GM23338 (cell line): ENCODE results near the gene SLC25A11. TPM values are rescaled to one million over a fixed set of nuclear protein-coding genes. Genes with fewer than 3 reads are reported as not detected.

ENCODE experiments used
- ATAC-seq: fragments of 200-7000 bp; cut with Tn5 transposase; 3 replicates; pipeline ENCODE4 v1.9.1; 2020
- DNase-seq: peaks from one replicate; pipeline ENCODE4 v3.0.0-alpha.2; 2015; ENCODE audit warnings: low spot score
- H2AFZ ChIP-seq: fragments of 200-600 bp; sonication (generic); 2 replicates; pipeline ENCODE4 v1.8.0; 2016; ENCODE audit warnings: antibody characterized with exemption, mild to moderate bottlenecking, moderate library complexity
- H3F3A ChIP-seq: fragments of 200-600 bp; sonication (generic); replicated peaks from 2 replicates; pipeline ENCODE4 v1.8.0; 2017; ENCODE audit warnings: antibody characterized with exemption, mixed run types, low read depth
- H3K27ac ChIP-seq: fragments of 200-600 bp; sonication (generic); 2 replicates; pipeline ENCODE4 v1.6.1; 2016; ENCODE audit warnings: low read depth
- H3K27me3 ChIP-seq: fragments of 200-600 bp; sonication (generic); 2 replicates; pipeline ENCODE4 v1.8.0; 2016; ENCODE audit warnings: mild to moderate bottlenecking, mixed run types, moderate library complexity; ENCODE audit not compliant: insufficient read depth
- H3K36me3 ChIP-seq: fragments of 200-600 bp; sonication (generic); 2 replicates; pipeline ENCODE4 v1.8.0; 2016; ENCODE audit warnings: mild to moderate bottlenecking; ENCODE audit not compliant: insufficient read depth
- H3K4me1 ChIP-seq: fragments of 200-600 bp; sonication (generic); 2 replicates; pipeline ENCODE4 v1.8.0; 2016; ENCODE audit warnings: mild to moderate bottlenecking, moderate library complexity; ENCODE audit not compliant: insufficient read depth
- H3K4me2 ChIP-seq: fragments of 200-600 bp; sonication (generic); 2 replicates; pipeline ENCODE4 v1.7.1; 2017; ENCODE audit warnings: mixed run types
- H3K4me3 ChIP-seq: fragments of 200-600 bp; sonication (generic); 2 replicates; pipeline ENCODE4 v1.6.1; 2016; ENCODE audit warnings: mixed run types
- H3K79me2 ChIP-seq: fragments of 200-600 bp; sonication (generic); replicated peaks from 2 replicates; pipeline ENCODE4 v1.8.0; 2017; ENCODE audit warnings: mild to moderate bottlenecking; ENCODE audit not compliant: insufficient read depth
- H3K9me2 ChIP-seq: fragments of 200-600 bp; sonication (generic); 2 replicates; pipeline ENCODE4 v1.8.0; 2017; ENCODE audit not compliant: insufficient read depth
- H4K20me1 ChIP-seq: fragments of 200-600 bp; sonication (generic); replicated peaks from 2 replicates; pipeline ENCODE4 v1.8.0; 2017; ENCODE audit warnings: mild to moderate bottlenecking; ENCODE audit not compliant: insufficient read depth
- H3K27ac Mint-ChIP-seq: 2 replicates; pipeline ENCODE4 v1.8.0; 2020; ENCODE audit warnings: inconsistent platforms, mild to moderate bottlenecking, moderate library complexity, mixed read lengths
- H3K27me3 Mint-ChIP-seq: 3 replicates; pipeline ENCODE4 v1.8.0; 2022; ENCODE audit warnings: low read depth, mild to moderate bottlenecking, moderate library complexity, mixed read lengths, inconsistent platforms; ENCODE audit not compliant: insufficient read depth, poor library complexity
- H3K36me3 Mint-ChIP-seq: 3 replicates; pipeline ENCODE4 v1.8.0; 2021; ENCODE audit warnings: low read depth, mild to moderate bottlenecking, inconsistent platforms, moderate library complexity, mixed read lengths
- H3K4me1 Mint-ChIP-seq: 3 replicates; pipeline ENCODE4 v1.8.0; 2020; ENCODE audit warnings: mild to moderate bottlenecking, inconsistent platforms, mixed read lengths
- H3K4me3 Mint-ChIP-seq: 3 replicates; pipeline ENCODE4 v1.8.0; 2021; ENCODE audit warnings: moderate library complexity, mild to moderate bottlenecking, inconsistent platforms, mixed read lengths
- H3K9me3 Mint-ChIP-seq: 3 replicates; pipeline ENCODE4 v1.8.0; 2020; ENCODE audit warnings: moderate library complexity, mild to moderate bottlenecking, inconsistent platforms, mixed read lengths
- EZH2 ChIP-seq: fragments of 200-600 bp; sonication (generic); IDR thresholded peaks from one replicate; pipeline ENCODE4 v1.8.0; 2017; ENCODE audit warnings: antibody characterized with exemption, mild to moderate bottlenecking, low read depth; ENCODE audit not compliant: unreplicated experiment
- JUNB ChIP-seq: IDR thresholded peaks from one replicate; pipeline ENCODE4 v1.6.1; 2016; ENCODE audit warnings: antibody characterized with exemption; ENCODE audit not compliant: unreplicated experiment
- POLR2AphosphoS5 ChIP-seq: IDR thresholded peaks from 2 replicates; pipeline ENCODE4 v1.6.1; 2016; ENCODE audit warnings: antibody characterized with exemption, low read depth
- REST ChIP-seq: IDR thresholded peaks from one replicate; pipeline ENCODE4 v1.6.1; 2018; ENCODE audit warnings: antibody characterized with exemption; ENCODE audit not compliant: unreplicated experiment
- STAT1 ChIP-seq: IDR thresholded peaks from one replicate; pipeline ENCODE4 v1.6.1; 2016; ENCODE audit warnings: antibody characterized with exemption; ENCODE audit not compliant: unreplicated experiment
- ZNF114 ChIP-seq: fragments of 250-450 bp; sonication (Bioruptor Pico); IDR thresholded peaks from 2 replicates; pipeline ENCODE4 v1.5.0; 2020; ENCODE audit warnings: mild to moderate bottlenecking, moderate library complexity
- polyA plus RNA-seq: library from polyadenylated mRNA; unstranded; fragments of >200 nt; fragmentation: Nextera tagmentation; extraction: Ambion mirVana; gene quantifications from 2 replicates; pipeline ENCODE4 v1.2.1, GENCODE V29; 2016
- total RNA-seq: library from RNA; depleted of rRNA; stranded (reverse); fragments of >200 nt; shearing (Covaris generic); gene quantifications from 2 replicates; pipeline ENCODE4 v1.2.3, GENCODE V29; 2014
- TF ChIP-seq, protein P1 (sequence below): IDR thresholded peaks from 2 replicates; pipeline ENCODE4 v1.6.1; 2016; ENCODE audit warnings: antibody characterized with exemption
- TF ChIP-seq, protein P2 (sequence below), 2 experiments: fragments of 200-600 bp in 1 of 2; sonication (generic) in 1 of 2; conservative IDR thresholded peaks; 2 replicates each; pipeline versions ENCODE4 v1.5.1 to v1.6.1; 2016 to 2017; ENCODE audit warnings: antibody characterized with exemption in 2 of 2, low read depth in 2 of 2, mild to moderate bottlenecking in 2 of 2, moderate library complexity in 1 of 2

The SLC25A11 gene
- total and polyA plus RNA-seq, 2 experiments from 2014 or later = 37.8 to 73.6 TPM

- Mint-ChIP-seq H3K27me3 (peaks cover 17% of the 10 kb centered on the region), H3K9me3 (no peaks in the 10 kb centered on the region), H3K4me3 (no peak overlapping the region), H3K4me1 (peaks cover 26% of the 10 kb centered on the region), H3K27ac (no peak overlapping the region), H3K36me3 (peaks cover 49% of the 10 kb centered on the region)
- H3K4me2 ChIP-seq = no peak overlapping the region
- H4K20me1 ChIP-seq = no peaks in the 10 kb centered on the region
- ATAC-seq (no peak), DNase-seq (no peak)
- H3F3A ChIP-seq = peaks cover 12% of the 10 kb centered on the region
- no peak overlapping the region for H3K4me3 ChIP-seq
- TF ChIP-seq, protein P1, sequence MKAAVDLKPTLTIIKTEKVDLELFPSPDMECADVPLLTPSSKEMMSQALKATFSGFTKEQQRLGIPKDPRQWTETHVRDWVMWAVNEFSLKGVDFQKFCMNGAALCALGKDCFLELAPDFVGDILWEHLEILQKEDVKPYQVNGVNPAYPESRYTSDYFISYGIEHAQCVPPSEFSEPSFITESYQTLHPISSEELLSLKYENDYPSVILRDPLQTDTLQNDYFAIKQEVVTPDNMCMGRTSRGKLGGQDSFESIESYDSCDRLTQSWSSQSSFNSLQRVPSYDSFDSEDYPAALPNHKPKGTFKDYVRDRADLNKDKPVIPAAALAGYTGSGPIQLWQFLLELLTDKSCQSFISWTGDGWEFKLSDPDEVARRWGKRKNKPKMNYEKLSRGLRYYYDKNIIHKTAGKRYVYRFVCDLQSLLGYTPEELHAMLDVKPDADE = no peak
- TF ChIP-seq STAT1 (no peak), REST (no peak), EZH2 (no peak), JUNB (no peak), ZNF114 (no peak), POLR2AphosphoS5 (no peak; the same call in 1 of the 2 replicates)
- no peaks in the 10 kb centered on the region for H3K27me3 ChIP-seq
- H3K9me2 ChIP-seq = no peaks in the 10 kb centered on the region
- H2AFZ ChIP-seq = no peak overlapping the region
- H3K36me3 ChIP-seq = no peaks in the 10 kb centered on the region; the same call in 1 of the 2 replicates
- H3K79me2 ChIP-seq = peaks cover 12% of the 10 kb centered on the region
- H3K27ac ChIP-seq = no peak overlapping the region
- peaks cover 8% of the 10 kb centered on the region for H3K4me1 ChIP-seq
These were observed 4.2 kb downstream of the SLC25A11 start for GRCh38 chr17:4935650-4936049.

GRCh38 chr17:4934173-4934979 is 5.5 kb downstream of the SLC25A11 start:
- Mint-ChIP-seq H3K36me3 (peaks cover 42% of the 10 kb centered on the region), H3K4me3 (no peak overlapping the region), H3K27ac (no peak overlapping the region), H3K4me1 (peaks cover 26% of the 10 kb centered on the region), H3K9me3 (no peaks in the 10 kb centered on the region), H3K27me3 (peaks cover 10% of the 10 kb centered on the region)
- no peaks in the 10 kb centered on the region for H3K27me3 ChIP-seq
- no peak overlapping the region for H3K4me2 ChIP-seq
- DNase-seq (peak; percentile 70), ATAC-seq (peak; percentile 87)
- no peaks in the 10 kb centered on the region; the same call in 1 of the 2 replicates for H3K36me3 ChIP-seq
- peak; percentile 42; the same call in 1 of the 2 replicates for TF ChIP-seq POLR2AphosphoS5
- TF ChIP-seq REST = peak; percentile 4
- TF ChIP-seq, protein P2, sequence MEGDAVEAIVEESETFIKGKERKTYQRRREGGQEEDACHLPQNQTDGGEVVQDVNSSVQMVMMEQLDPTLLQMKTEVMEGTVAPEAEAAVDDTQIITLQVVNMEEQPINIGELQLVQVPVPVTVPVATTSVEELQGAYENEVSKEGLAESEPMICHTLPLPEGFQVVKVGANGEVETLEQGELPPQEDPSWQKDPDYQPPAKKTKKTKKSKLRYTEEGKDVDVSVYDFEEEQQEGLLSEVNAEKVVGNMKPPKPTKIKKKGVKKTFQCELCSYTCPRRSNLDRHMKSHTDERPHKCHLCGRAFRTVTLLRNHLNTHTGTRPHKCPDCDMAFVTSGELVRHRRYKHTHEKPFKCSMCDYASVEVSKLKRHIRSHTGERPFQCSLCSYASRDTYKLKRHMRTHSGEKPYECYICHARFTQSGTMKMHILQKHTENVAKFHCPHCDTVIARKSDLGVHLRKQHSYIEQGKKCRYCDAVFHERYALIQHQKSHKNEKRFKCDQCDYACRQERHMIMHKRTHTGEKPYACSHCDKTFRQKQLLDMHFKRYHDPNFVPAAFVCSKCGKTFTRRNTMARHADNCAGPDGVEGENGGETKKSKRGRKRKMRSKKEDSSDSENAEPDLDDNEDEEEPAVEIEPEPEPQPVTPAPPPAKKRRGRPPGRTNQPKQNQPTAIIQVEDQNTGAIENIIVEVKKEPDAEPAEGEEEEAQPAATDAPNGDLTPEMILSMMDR (conservative IDR thresholded peaks at IDR 0.05; ENCODE audit: low read depth in 2 of 2) = peak; percentile 43 to 59
- no peak for TF ChIP-seq EZH2
- H3K27ac ChIP-seq = peak overlapping the region; percentile 45; the same call in 1 of the 2 replicates
- H3K9me2 ChIP-seq = no peaks in the 10 kb centered on the region
- H3K79me2 ChIP-seq = peaks cover 11% of the 10 kb centered on the region
- H3K4me3 ChIP-seq = no peak overlapping the region
- H3F3A ChIP-seq = peaks cover 11% of the 10 kb centered on the region
- H4K20me1 ChIP-seq = no peaks in the 10 kb centered on the region
- peaks cover 8% of the 10 kb centered on the region for H3K4me1 ChIP-seq
- H2AFZ ChIP-seq = no peak overlapping the region
